K562 (cell line): Measurements from ENCODE around the gene IL17RB. TPM values are rescaled to one million over a fixed set of nuclear protein-coding genes. Genes with fewer than 3 reads are reported as not detected.

Experiments
- ATAC-seq: fragments of 200-7000 bp; cut with Tn5 transposase; 3 replicates; pipeline ENCODE4 v1.9.1; 2020; ENCODE audit warnings: moderate library complexity
- BruUV-seq: library from RNA; stranded (reverse); fragments of 400-500 nt; replicated peaks from 2 replicates; lab custom pipeline; 2021; lab: Mats Ljungman, UMichigan
- CTCF ChIA-PET: fragments of 300-600 bp; formaldehyde crosslinking; extraction: SDS; loops from one replicate; lab custom pipeline; 2021; ENCODE audit warnings: low intra/inter-chr PET ratio; lab: Yijun Ruan, JAX
- POLR2A ChIA-PET: fragments of 300-600, 350-650 bp; sonication (Branson Sonifier 250); formaldehyde crosslinking; extraction: SDS; loops from one replicate; lab custom pipeline; 2021; ENCODE audit warnings: antibody characterized with exemption, inconsistent platforms; lab: Yijun Ruan, JAX
- DNase-seq, 4 experiments: peaks; one replicate each; pipeline versions ENCODE4 v3.0.0 to v3.0.0-alpha.2; 2011 to 2018; ENCODE audit warnings: low spot score in 3 of 4, mixed read lengths in 3 of 4; ENCODE audit errors: extremely low read depth in 1 of 4
- FAIRE-seq: peaks from 2 replicates; lab custom pipeline; 2011; peaks lifted over from hg19 to GRCh38; lab: Jason Lieb, UNC
- H2AFZ ChIP-seq: 2 replicates; pipeline ENCODE4 v1.6.0; 2011; ENCODE audit warnings: low read depth, low read length, control low read depth, inconsistent platforms
- H3K27ac ChIP-seq: fragments of 200-600 bp; 3 replicates; pipeline ENCODE4 v1.8.0; 2011; ENCODE audit warnings: low read depth, mild to moderate bottlenecking, control low read depth, inconsistent platforms, low read length, moderate library complexity, mixed read lengths; ENCODE audit errors: extremely low read depth
- H3K27me3 ChIP-seq, 2 experiments: fragments of 300-600 bp in 1 of 2; 2 replicates in 1 of 2; 3 replicates in 1 of 2; pipeline versions ENCODE4 v1.6.0 to v1.8.0; 2011; ENCODE audit warnings: inconsistent platforms in 2 of 2, low read length in 2 of 2, mild to moderate bottlenecking in 1 of 2, mixed read lengths in 1 of 2, moderate library complexity in 1 of 2; ENCODE audit not compliant: control insufficient read depth in 2 of 2, insufficient read depth in 2 of 2
- H3K36me3 ChIP-seq: fragments of 300-600 bp; 3 replicates; pipeline ENCODE4 v1.8.0; 2011; ENCODE audit warnings: mild to moderate bottlenecking, low read length, inconsistent platforms; ENCODE audit not compliant: control insufficient read depth, insufficient read depth
- H3K4me1 ChIP-seq, 2 experiments: fragments of 200-600 bp in 1 of 2; replicated peaks in 1 of 2; 2 replicates in 1 of 2; 3 replicates in 1 of 2; pipeline versions ENCODE4 v1.5.1 to v1.8.0; 2011; ENCODE audit warnings: inconsistent platforms in 2 of 2, low read length in 2 of 2, mild to moderate bottlenecking in 1 of 2, mixed read lengths in 1 of 2, moderate library complexity in 1 of 2; ENCODE audit not compliant: control insufficient read depth in 2 of 2, insufficient read depth in 2 of 2
- H3K4me2 ChIP-seq: 2 replicates; pipeline ENCODE4 v1.6.1; 2011; ENCODE audit warnings: low read length, control low read depth, inconsistent platforms, mixed read lengths; ENCODE audit not compliant: insufficient read depth
- H3K4me3 ChIP-seq: fragments of 200-600 bp; sonication (generic), shearing (Covaris generic); 2 replicates; pipeline ENCODE4 v1.5.1; 2016; ENCODE audit warnings: control low read depth, inconsistent platforms
- H3K79me2 ChIP-seq: fragments of 200-600 bp; 3 replicates; pipeline ENCODE4 v1.8.0; 2011; ENCODE audit warnings: low read length, inconsistent platforms; ENCODE audit not compliant: control insufficient read depth, insufficient read depth
- H3K9ac ChIP-seq, 2 experiments: 2 replicates each; pipeline versions ENCODE4 v1.6.0 to v1.6.1; 2011; ENCODE audit warnings: low read depth in 2 of 2, low read length in 2 of 2, control low read depth in 1 of 2, inconsistent platforms in 1 of 2, mild to moderate bottlenecking in 1 of 2, mixed read lengths in 1 of 2; ENCODE audit not compliant: insufficient read depth in 1 of 2
- H3K9me1 ChIP-seq: one replicate; pipeline ENCODE4 v1.6.0; 2011; ENCODE audit warnings: inconsistent platforms, mild to moderate bottlenecking, low read length, moderate library complexity; ENCODE audit not compliant: control insufficient read depth, insufficient read depth
- H3K9me3 ChIP-seq: replicated peaks from 2 replicates; pipeline ENCODE4 v1.5.1; 2011; ENCODE audit warnings: low read depth, low read length, inconsistent platforms; ENCODE audit not compliant: control insufficient read depth, insufficient read depth
- H4K20me1 ChIP-seq: replicated peaks from 2 replicates; pipeline ENCODE4 v1.6.1; 2011; ENCODE audit warnings: low read length, inconsistent platforms, mixed read lengths; ENCODE audit not compliant: control insufficient read depth, insufficient read depth
- KAT7 ChIP-seq: sonication (generic); formaldehyde crosslinking; IDR thresholded peaks from 2 replicates; pipeline ENCODE4 v1.8.0; 2022; ENCODE audit warnings: missing genetic modification reagents, mild to moderate bottlenecking, borderline replicate concordance
- MAFG ChIP-seq: fragments of 450-650 bp; conservative IDR thresholded peaks from 2 replicates; pipeline ENCODE4 v1.6.1; 2016; ENCODE audit warnings: missing genetic modification characterization, missing compliant biosample characterization
- NR1H2 ChIP-seq: sonication (generic); formaldehyde crosslinking; IDR thresholded peaks from 2 replicates; pipeline ENCODE4 v1.4.0; 2020; ENCODE audit warnings: mild to moderate bottlenecking, missing genetic modification reagents
- SRSF1 ChIP-seq: fragments of 200-400 bp; formaldehyde crosslinking; IDR thresholded peaks from 2 replicates; pipeline ENCODE4 v1.6.1; 2017; ENCODE audit warnings: mild to moderate bottlenecking, low read depth, low read length, moderate library complexity
- ZNF695 ChIP-seq: fragments of 450-650 bp; formaldehyde crosslinking; IDR thresholded peaks from 2 replicates; pipeline ENCODE4 v1.4.0; 2020; ENCODE audit warnings: mild to moderate bottlenecking, moderate library complexity
- WGBS: fragments of 100-300 bp; shearing (Covaris generic); methylation state at CpG from one replicate; pipeline ENCODE4 v1.1.6; 2016; ENCODE audit warnings: low coverage, mixed read lengths; ENCODE audit not compliant: insufficient coverage; ENCODE audit errors: missing lambda C conversion rate; 5-methylcytosine and 5-hydroxymethylcytosine counted together
- in situ Hi-C: fragments of 300-500 bp; cut with MboI; formaldehyde crosslinking; loops from 4 replicates; pipeline ENCODE4 v1.15.0; 2018; ENCODE audit warnings: inconsistent platforms, mixed read lengths
- intact Hi-C: fragments of 100-400 bp; cut with micrococcal nuclease; formaldehyde crosslinking; loops from 2 replicates; pipeline ENCODE4 v1.14.2; 2022
- polyA plus RNA-seq, 8 experiments: library from polyadenylated mRNA; depleted of rRNA in 4 of 8; stranded (reverse) in 5 of 8; unstranded in 3 of 8; fragments of >200 nt; fragmentation: Nextera tagmentation in 2 of 8; fragmentation: Illumina TruSeq in 1 of 8; extraction: Ambion mirVana in 2 of 8; extraction: Trizol in 1 of 8; gene quantifications; 2 replicates each; pipeline versions ENCODE4 v1.2.1 to v1.2.3, GENCODE V29; 2011 to 2014; ENCODE audit warnings: inconsistent platforms in 1 of 8, missing spikeins in 1 of 8
- total RNA-seq, 7 experiments: library from RNA; depleted of rRNA in 6 of 7; stranded (reverse); fragments of >200 nt in 6 of 7; fragmentation: Illumina TruSeq in 2 of 7; extraction: Trizol in 2 of 7; gene quantifications; 2 replicates each; pipeline versions ENCODE4 v1.2.1 to v1.2.3, GENCODE V29; 2011 to 2021; ENCODE audit warnings: low replicate concordance in 1 of 7
- TF ChIP-seq, protein P1 (sequence below): sonication (generic); formaldehyde crosslinking; IDR thresholded peaks from 2 replicates; pipeline ENCODE4 v1.8.0; 2022; ENCODE audit warnings: mild to moderate bottlenecking, missing genetic modification reagents, borderline replicate concordance
- TF ChIP-seq, protein P2 (sequence below): fragments of 250-450 bp; sonication (Bioruptor Pico); IDR thresholded peaks from 2 replicates; pipeline ENCODE4 v1.8.0; 2022; ENCODE audit warnings: moderate library complexity, mild to moderate bottlenecking, inconsistent platforms
- TF ChIP-seq, protein P3 (sequence below), 2 experiments: fragments of 450-650 bp in 1 of 2; sonication (generic) in 1 of 2; formaldehyde crosslinking in 1 of 2; IDR thresholded peaks in 1 of 2; conservative IDR thresholded peaks in 1 of 2; 2 replicates each; pipeline versions ENCODE4 v1.6.1 to v1.8.1; 2016 to 2023; ENCODE audit warnings: mild to moderate bottlenecking in 2 of 2, moderate library complexity in 2 of 2, inconsistent platforms in 1 of 2, missing genetic modification reagents in 1 of 2

The IL17RB gene
- total and polyA plus RNA-seq, 9 of the 15 experiments (the other 6 are each of a cell fraction or from before 2014, with no cell fraction given), result 1.1 to 4.1 (median 1.7) TPM

DNA sequence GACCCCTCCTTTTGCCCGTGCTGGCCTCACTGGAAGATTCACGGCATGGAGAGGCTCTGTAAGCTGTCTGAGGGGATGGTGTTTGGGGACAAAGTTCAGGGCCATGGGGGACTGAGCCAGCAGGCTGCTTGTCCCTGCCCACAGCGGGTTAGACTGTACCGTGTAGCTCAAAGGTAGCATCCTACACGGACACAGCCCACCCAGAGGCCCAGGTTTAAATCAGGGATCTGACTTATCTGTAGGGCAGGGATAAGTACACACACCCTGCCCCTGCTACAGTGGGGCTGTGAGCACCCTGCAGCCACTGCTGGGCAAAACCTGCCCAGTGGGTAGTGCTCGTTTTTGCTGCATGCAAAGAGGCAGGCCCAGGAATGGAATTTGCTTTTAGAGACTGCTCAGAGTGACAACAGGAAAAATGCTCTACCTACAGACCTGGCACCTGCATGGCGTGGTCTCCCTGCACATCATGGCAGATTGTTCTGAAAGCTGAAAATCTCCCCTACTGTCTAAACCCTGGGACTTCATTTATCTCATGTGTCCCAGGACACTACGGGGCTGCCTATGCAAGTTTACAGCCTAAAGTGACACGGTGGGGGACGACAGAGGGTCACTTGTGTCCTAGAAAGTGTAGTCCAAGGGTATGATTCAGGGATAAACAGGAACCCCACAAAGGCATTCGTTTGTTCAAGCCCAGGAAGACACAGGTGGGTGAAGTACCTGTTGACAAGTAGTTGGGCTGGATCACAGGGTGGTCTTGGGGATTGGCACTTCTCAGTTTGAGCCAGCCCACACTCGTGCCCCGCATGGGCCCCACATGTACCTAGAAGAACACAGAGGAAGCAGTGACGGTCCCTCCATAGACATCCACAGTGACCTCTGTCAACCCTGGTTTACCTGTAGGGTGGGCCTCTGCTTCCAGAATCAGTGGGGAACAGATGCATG is 27.9 kb upstream of the IL17RB start:
- Histone ChIP-seq H3K27ac (no peak overlapping the region), H3K4me2 (no peak overlapping the region), H2AFZ (no peak overlapping the region), H3K9me1 (no peaks in the 10 kb centered on the region), H3K79me2 (no peaks in the 10 kb centered on the region), H3K9me3 (no peaks in the 10 kb centered on the region), H3K36me3 (no peaks in the 10 kb centered on the region), H3K4me1 (no peaks in the 10 kb centered on the region), H3K27me3 (peaks cover 3 to 50% of the 10 kb centered on the region in 2 experiments; a peak in 3 of 5 replicates), H3K9ac (no peak overlapping the region), H3K4me3 (no peak overlapping the region), H4K20me1 (no peaks in the 10 kb centered on the region; the same call in 1 of the 2 replicates)
- ChIA-PET POLR2A (interaction anchor here (1.0 kb wide), 1 partner anchor 36 kb away, joined by 7 read pairs; no protein-coding TSS in a partner anchor), CTCF (no interaction called here)
- no peak for ATAC-seq
- WGBS, result 9% methylated on average over 13 of the region's 14 CpGs
- no peak for DNase-seq
- no peak for FAIRE-seq
- TF ChIP-seq, protein P1, sequence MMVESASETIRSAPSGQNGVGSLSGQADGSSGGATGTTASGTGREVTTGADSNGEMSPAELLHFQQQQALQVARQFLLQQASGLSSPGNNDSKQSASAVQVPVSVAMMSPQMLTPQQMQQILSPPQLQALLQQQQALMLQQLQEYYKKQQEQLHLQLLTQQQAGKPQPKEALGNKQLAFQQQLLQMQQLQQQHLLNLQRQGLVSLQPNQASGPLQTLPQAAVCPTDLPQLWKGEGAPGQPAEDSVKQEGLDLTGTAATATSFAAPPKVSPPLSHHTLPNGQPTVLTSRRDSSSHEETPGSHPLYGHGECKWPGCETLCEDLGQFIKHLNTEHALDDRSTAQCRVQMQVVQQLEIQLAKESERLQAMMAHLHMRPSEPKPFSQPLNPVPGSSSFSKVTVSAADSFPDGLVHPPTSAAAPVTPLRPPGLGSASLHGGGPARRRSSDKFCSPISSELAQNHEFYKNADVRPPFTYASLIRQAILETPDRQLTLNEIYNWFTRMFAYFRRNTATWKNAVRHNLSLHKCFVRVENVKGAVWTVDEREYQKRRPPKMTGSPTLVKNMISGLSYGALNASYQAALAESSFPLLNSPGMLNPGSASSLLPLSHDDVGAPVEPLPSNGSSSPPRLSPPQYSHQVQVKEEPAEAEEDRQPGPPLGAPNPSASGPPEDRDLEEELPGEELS (CRISPR knock-in tag), result no peak
- TF ChIP-seq SRSF1, result no peak
- TF ChIP-seq KAT7 (CRISPR knock-in tag), result no peak
- TF ChIP-seq, protein P2, sequence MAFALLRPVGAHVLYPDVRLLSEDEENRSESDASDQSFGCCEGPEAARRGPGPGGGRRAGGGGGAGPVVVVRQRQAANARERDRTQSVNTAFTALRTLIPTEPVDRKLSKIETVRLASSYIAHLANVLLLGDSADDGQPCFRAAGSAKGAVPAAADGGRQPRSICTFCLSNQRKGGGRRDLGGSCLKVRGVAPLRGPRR (CRISPR knock-in tag), result no peak
- TF ChIP-seq ZNF695 (CRISPR knock-in tag), result no peak
- TF ChIP-seq, protein P3, sequence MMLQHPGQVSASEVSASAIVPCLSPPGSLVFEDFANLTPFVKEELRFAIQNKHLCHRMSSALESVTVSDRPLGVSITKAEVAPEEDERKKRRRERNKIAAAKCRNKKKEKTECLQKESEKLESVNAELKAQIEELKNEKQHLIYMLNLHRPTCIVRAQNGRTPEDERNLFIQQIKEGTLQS (IDR thresholded peaks at IDR 0.05), result no peak
- TF ChIP-seq, protein P3 (CRISPR knock-in tag; conservative IDR thresholded peaks at IDR 0.05), result no peak
- TF ChIP-seq MAFG, result no peak
- no peak for TF ChIP-seq NR1H2 (CRISPR knock-in tag)
- intact Hi-C loops, result no loop called here
- in situ Hi-C loops, result no loop called here
- BruUV-seq, result no TSS peak
